ENCODE results near the gene SKI. TPM values are rescaled to one million over a fixed set of nuclear protein-coding genes. Genes with fewer than 3 reads are reported as not detected.

Gene SKI
- total RNA-seq, 4 donors from 2014 or later: 24.4 to 52.4 (median 32.2) TPM

- Histone ChIP-seq H3K9me3 (no peaks in the 10 kb centered on the region), H3K27me3 (no peaks in the 10 kb centered on the region), H3K27ac (peak overlapping the region; percentile 82 to 90 (median 85)), H3K36me3 (no peaks in the 10 kb centered on the region), H3K4me3 (peak overlapping the region in 2 of 4 donors; percentile 54 to 68), H3K4me1 (peaks cover 43 to 90% (median 84%) of the 10 kb centered on the region in 4 donors)
- no peak for DNase-seq
- 61 to 84% methylated on average over 3 to 16 of the region's 23 CpGs for WGBS, 2 donors (ENCODE audit: low coverage in 1 of 2)
- intact Hi-C loops (cut with DNase I; ENCODE audit: low total_unique reads): loop anchor here (5.0 kb wide), 1 partner anchor 79 kb away; no protein-coding TSS in a partner anchor
- in situ Hi-C loops (cut with MboI; ENCODE audit: low pct_ligation_motif_present in 1 of 4, low pct_unique_long_range_greater_than_20kb in 1 of 4, low sequenced_read_pairs in 3 of 4): no loop called here
- no peak for TF ChIP-seq POLR2A (IDR thresholded peaks at IDR 0.05)
- TF ChIP-seq POLR2AphosphoS5 (IDR thresholded peaks at IDR 0.05): no peak
- TF ChIP-seq CTCF (IDR thresholded peaks at IDR 0.05): no peak
- TF ChIP-seq EP300 (IDR thresholded peaks at IDR 0.05; ENCODE audit: low read depth): no peak
Measured at GRCh38 chr1:2232916-2233438, 4.9 kb downstream of the SKI start.

- Histone ChIP-seq H3K27me3 (no peaks in the 10 kb centered on the region), H3K9me3 (no peaks in the 10 kb centered on the region), H3K27ac (peak overlapping the region; percentile 82 to 90 (median 85)), H3K4me1 (peaks cover 48 to 95% (median 88%) of the 10 kb centered on the region in 4 donors), H3K4me3 (peak overlapping the region in 2 of 4 donors; percentile 12 to 54), H3K36me3 (no peaks in the 10 kb centered on the region)
- WGBS, 2 donors (ENCODE audit: low coverage in 1 of 2): 80% methylated on average over 12 of the region's 12 CpGs; no CpG with 5 or more reads in 1 of the 2 donors
- intact Hi-C loops (cut with DNase I; ENCODE audit: low total_unique reads) (loop anchor here (5.0 kb wide), 1 partner anchor 79 kb away; no protein-coding TSS in a partner anchor), in situ Hi-C loops (cut with MboI; ENCODE audit: low pct_ligation_motif_present in 1 of 4, low pct_unique_long_range_greater_than_20kb in 1 of 4, low sequenced_read_pairs in 3 of 4) (no loop called here)
- TF ChIP-seq POLR2A (IDR thresholded peaks at IDR 0.05) (no peak), EP300 (IDR thresholded peaks at IDR 0.05; ENCODE audit: low read depth) (no peak), POLR2AphosphoS5 (IDR thresholded peaks at IDR 0.05) (no peak), CTCF (IDR thresholded peaks at IDR 0.05) (no peak)
- no peak for DNase-seq
Measured at GRCh38 chr1:2233468-2233867, 5.3 kb downstream of the SKI start.

GRCh38 chr1:2233997-2234761 is 6.1 kb downstream of the SKI start:
- DNase-seq: peak; percentile 81
- Histone ChIP-seq H3K27me3 (no peaks in the 10 kb centered on the region), H3K27ac (peak overlapping the region; percentile 82 to 90 (median 85)), H3K36me3 (no peaks in the 10 kb centered on the region), H3K9me3 (no peaks in the 10 kb centered on the region), H3K4me3 (peak overlapping the region in 2 of 4 donors; percentile 12 to 54), H3K4me1 (peaks cover 51 to 100% (median 94%) of the 10 kb centered on the region in 4 donors)
- intact Hi-C loops (cut with DNase I; ENCODE audit: low total_unique reads) (loop anchor here (5.0 kb wide), 1 partner anchor 78 kb away; no protein-coding TSS in a partner anchor), in situ Hi-C loops (cut with MboI; ENCODE audit: low pct_ligation_motif_present in 1 of 4, low pct_unique_long_range_greater_than_20kb in 1 of 4, low sequenced_read_pairs in 3 of 4) (no loop called here)
- TF ChIP-seq EP300 (IDR thresholded peaks at IDR 0.05; ENCODE audit: low read depth): no peak
- TF ChIP-seq POLR2AphosphoS5 (IDR thresholded peaks at IDR 0.05): peak in 2 of 3 donors; percentile 50 to 65
- TF ChIP-seq POLR2A (IDR thresholded peaks at IDR 0.05): peak; percentile 40
- WGBS, 2 donors (ENCODE audit: low coverage in 1 of 2): 19% methylated on average over 26 of the region's 27 CpGs; no CpG with 5 or more reads in 1 of the 2 donors

GRCh38 chr1:2234762-2235113 is 6.6 kb downstream of the SKI start:
- intact Hi-C loops (cut with DNase I; ENCODE audit: low total_unique reads): loop anchor here (5.0 kb wide), 2 partner anchors 43 to 78 kb away; no protein-coding TSS in a partner anchor
- in situ Hi-C loops (cut with MboI; ENCODE audit: low pct_ligation_motif_present in 1 of 4, low pct_unique_long_range_greater_than_20kb in 1 of 4, low sequenced_read_pairs in 3 of 4): no loop called here

More at GRCh38 chr1:2234762-2235113, 6.6 kb downstream of the SKI start:
- Histone ChIP-seq H3K4me3 (peak overlapping the region in 2 of 4 donors; percentile 12 to 54), H3K9me3 (no peaks in the 10 kb centered on the region), H3K27me3 (no peaks in the 10 kb centered on the region), H3K36me3 (no peaks in the 10 kb centered on the region), H3K4me1 (peaks cover 54 to 100% (median 94%) of the 10 kb centered on the region in 4 donors), H3K27ac (peak overlapping the region; percentile 82 to 90 (median 85))
- TF ChIP-seq POLR2A (IDR thresholded peaks at IDR 0.05) (no peak), POLR2AphosphoS5 (IDR thresholded peaks at IDR 0.05) (no peak), EP300 (IDR thresholded peaks at IDR 0.05; ENCODE audit: low read depth) (no peak), CTCF (IDR thresholded peaks at IDR 0.05) (no peak)
- WGBS, 2 donors (ENCODE audit: low coverage in 1 of 2): 21 to 49% methylated on average over 2 to 4 of the region's 4 CpGs
- no peak for DNase-seq

Data from transverse colon (tissue), 4 donors.